ENCODE measurements around the gene CLSTN2.

GRCh38 chr3:140134231-140134965, 199.4 kb downstream of the CLSTN2 start:
- TF ChIP-seq POLR2A (IDR thresholded peaks at IDR 0.05; ENCODE audit: low read depth, low read length) (no peak), CTCF (conservative IDR thresholded peaks at IDR 0.05; ENCODE audit: low read depth, low read length) (no peak), MXI1 (IDR thresholded peaks at IDR 0.05; ENCODE audit: borderline replicate concordance, low read depth, low read length) (no peak), MAZ (IDR thresholded peaks at IDR 0.05; ENCODE audit: borderline replicate concordance, low read depth, low read length) (no peak), FOS (IDR thresholded peaks at IDR 0.05; ENCODE audit: low read depth, low read length) (no peak), CEBPB (IDR thresholded peaks at IDR 0.05; ENCODE audit: low read depth, low read length) (no peak), SMC3 (IDR thresholded peaks at IDR 0.05; ENCODE audit: low read depth, low read length) (no peak)

Measured in IMR-90 (cell line).